GM18868 (cell line): ENCODE measurements around the gene BMPR2.
"Not testable (repeated sequence)": the region's sequence is repeated elsewhere in the genome, so short reads cannot be mapped to it uniquely, and the experiment has no call there.

Source experiments
- ATAC-seq: cut with Tn5 transposase; IDR thresholded peaks from one replicate; pipeline ENCODE4 v1.9.1; 2021; ENCODE audit warnings: mild to moderate bottlenecking, moderate library complexity; ENCODE audit not compliant: unreplicated experiment

BMPR2 gene

DNA sequence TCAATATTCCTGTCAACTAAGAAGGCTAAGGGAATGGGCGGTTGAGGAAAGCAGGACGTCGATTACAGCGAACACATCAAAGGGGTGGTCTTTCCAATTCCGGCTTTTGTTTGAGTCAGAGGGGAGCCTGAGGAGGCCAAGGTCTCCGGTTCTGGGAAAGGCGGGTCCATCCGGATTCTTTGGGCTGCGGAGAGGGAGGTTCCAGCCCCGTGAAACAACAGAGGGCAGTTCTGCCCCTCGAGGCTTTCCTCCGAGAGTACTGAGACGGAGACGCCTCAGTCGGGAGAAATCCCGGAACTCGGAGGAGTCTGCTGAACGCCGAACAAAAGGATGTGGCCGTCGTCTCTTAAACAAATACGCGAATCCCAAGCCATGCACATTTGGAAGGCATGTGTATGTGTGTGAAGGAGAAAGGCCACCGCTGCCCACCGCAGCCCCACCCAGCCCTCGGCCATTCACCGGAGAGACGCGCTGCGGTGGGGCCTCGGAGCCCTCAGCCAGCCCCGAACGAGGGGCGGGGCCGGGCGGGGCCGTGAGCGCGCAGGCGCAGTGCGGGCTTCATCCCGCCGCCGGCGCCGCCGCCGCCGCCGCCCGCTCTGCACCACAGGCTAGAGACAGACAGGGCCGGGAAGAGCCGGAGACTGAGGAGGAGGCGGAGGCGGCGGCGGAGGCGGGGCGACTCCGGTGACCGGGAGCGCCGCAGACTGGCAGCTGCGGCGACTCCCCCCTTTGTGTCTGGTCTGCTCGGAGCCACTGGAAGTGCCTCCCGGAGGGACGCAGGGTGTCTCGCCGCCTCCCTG is at the start of gene BMPR2:
TSS of gene BMPR2 (plus strand) at position 719 of the 800 bp plus-strand sequence. CDS start 1,148 bp downstream, outside the sequence.
- peak; percentile 69 for ATAC-seq

GRCh38 chr2:202327858-202328257 is 48.3 kb upstream of the BMPR2 start:
- no peak for ATAC-seq

- ATAC-seq = no peak
These were observed 40.2 kb upstream of the BMPR2 start for GRCh38 chr2:202335791-202336467.

GRCh38 chr2:202337151-202337550 is 39.0 kb upstream of the BMPR2 start:
- ATAC-seq = no peak

- no peak for ATAC-seq
These were observed 38.3 kb upstream of the BMPR2 start for GRCh38 chr2:202337706-202338346.

DNA sequence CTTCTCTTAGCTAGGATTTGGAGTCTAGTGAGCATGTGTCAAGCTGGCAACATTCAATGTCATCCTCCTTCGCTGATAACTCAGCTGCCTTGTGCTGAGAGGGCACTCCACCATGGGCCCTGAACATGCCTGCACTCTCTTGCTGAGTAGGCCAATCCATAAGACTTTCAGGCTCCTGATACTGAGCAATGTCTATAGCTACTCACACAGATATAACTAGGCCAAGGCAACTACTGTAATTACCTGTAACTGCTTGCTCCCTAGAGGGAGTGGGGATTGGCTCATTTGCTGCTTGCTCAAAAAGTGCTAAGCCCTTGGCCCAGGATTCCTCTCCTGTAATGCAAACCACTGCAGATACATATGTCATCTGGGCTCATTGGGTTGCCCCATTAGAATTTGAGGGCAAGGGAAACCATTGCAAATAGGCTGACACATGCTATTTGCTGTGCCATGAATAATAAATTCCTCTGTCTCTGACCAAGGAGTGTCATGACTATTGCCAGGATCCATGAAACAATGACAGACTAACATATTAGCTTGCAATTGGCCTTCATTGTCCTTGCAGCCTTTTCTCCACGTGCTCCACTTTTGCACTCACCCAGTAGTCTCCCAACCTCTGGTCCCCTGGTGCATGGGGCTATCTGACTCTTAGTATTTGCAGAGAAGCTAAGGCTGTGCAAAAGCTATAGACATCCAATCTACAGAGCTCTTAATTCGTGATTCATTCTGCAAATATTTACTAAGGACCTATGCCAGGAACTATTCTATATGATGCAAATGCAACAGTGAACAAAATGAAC is 36.9 kb upstream of the BMPR2 start:
- ATAC-seq = no peak

DNA sequence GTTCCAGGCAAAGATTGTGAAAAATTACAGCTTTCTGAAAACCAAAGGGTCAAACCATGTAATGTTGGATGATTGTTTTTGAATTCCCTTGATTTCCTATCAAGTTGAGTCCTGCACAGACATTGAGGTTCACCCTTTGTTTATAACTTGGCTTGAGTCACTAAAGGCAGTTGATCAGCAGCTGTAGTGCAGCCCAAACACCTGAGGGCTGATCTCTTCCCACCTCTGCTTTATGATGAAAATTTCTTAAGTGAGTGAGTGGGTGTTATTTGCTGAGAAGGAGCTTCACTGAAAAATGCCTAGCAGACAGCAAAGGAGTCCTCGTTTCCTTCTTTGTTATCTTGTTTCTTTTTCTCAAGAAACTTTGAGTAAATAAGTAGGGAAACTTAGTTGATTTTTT is 31.9 kb upstream of the BMPR2 start:
- ATAC-seq = no peak

DNA sequence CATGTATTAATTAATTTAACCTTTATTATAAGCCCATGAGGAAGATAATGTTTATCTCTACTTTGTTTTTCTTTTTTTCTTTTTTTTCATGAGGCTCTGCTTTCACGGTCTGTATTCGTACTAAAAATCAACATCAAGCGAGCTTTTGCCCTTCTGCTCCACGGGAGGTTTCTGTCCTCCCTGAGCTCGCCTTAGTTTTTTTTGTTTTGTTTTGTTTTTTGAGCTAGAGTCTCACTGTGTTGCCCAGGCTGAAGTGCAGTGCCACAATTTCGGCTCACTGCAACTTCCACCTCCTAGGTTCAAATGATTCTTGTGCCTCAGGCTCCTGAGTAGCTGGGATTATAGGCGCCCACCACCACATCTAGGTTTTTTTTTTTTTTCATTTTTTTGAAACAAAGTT is 29.9 kb upstream of the BMPR2 start:
- ATAC-seq = no peak

DNA sequence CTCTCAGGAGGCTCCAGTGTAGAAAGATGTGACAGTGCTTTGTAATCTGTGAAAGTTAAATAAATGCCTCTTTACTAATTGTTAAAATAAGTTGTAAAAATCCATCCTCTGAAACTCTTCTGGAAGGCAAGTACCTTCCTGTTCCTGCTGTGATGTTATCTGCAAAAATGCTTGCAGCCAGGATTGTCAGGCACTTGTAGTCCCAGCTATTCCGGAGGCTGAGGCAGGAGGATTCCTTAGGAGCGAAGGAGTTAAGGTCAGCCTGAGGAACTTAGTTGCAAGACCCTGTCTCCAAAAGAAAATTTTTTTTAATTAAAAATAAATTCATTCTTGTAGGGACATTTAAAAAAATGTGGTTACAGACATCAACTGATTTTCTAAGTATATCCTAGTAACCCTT is 22.7 kb upstream of the BMPR2 start:
- no peak for ATAC-seq

DNA sequence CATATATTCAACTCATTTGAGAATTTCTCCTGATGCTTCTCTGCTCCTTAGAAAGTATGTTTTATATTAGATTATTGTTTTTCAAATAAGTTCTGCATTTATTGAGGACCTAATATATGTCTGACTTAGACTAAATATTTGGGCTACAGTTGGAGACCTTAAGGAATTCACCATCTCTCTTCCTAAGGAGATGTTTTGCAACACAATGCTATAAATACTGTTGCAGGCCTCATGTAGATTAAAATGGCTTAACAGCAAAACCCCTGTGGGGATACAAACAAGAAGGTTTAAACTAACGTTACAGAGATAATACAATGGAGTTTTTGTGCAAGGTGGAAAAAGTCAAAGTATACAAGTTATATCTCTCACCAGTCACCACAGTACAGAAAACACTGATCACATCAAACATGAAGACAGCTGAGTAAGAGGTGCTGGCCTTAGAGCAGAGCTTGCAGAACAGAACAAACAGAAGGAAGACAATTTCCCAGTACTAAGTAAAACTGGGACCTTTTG is 20.1 kb upstream of the BMPR2 start:
- no peak for ATAC-seq

- ATAC-seq = not testable (repeated sequence)
These were observed 17.2 kb upstream of the BMPR2 start for GRCh38 chr2:202358924-202359323.

DNA sequence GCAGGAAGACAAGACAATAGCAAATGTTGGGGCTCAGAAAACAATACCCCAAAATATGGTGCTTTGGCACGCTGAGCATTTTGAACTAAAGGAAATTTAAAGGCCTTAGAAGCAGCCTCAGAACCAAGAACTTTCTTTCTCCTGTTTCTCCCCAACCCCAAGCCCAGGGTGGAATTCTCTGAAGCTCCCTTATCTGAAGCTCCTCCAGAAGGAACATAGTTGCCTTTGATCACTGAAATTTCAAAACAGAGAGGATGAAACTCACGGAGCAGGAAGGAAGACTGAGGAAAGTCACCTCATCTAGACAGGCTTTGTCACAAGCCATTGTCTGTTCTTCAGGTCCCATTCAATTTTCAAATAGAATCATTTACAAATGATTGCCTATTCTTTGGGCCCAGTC is 15.5 kb upstream of the BMPR2 start:
- ATAC-seq = no peak

DNA sequence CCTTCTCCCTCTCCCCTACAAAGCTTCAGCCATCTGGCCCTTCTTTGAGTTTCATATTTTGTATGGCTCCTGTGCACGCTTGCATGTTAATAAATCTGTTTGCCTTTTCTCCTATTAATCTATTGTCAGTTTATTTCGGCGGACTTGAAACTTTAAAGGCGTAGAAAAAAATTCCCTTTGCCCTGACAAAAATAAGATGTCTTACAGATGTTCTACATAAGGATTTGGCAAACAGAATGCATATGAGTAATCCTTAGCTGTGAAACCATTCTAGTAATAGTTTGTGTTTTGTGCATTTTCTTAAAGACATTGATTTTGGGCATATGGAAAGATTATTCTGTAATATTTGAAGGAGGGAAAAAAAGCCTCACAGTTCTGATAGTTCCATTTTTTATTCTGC is 15.0 kb upstream of the BMPR2 start:
- ATAC-seq = no peak

GRCh38 chr2:202373490-202373889 is 2.6 kb upstream of the BMPR2 start:
- no peak for ATAC-seq

GRCh38 chr2:202374383-202374782 is 1.7 kb upstream of the BMPR2 start:
- ATAC-seq = not testable (repeated sequence)

- no peak for ATAC-seq
These were observed 1.0 kb upstream of the BMPR2 start for GRCh38 chr2:202375033-202375608.

GRCh38 chr2:202376460-202377206 is 506 bp downstream of the BMPR2 start:
- ATAC-seq = peak; percentile 16

GRCh38 chr2:202377207-202377761 is 1.2 kb downstream of the BMPR2 start:
- ATAC-seq = no peak

DNA sequence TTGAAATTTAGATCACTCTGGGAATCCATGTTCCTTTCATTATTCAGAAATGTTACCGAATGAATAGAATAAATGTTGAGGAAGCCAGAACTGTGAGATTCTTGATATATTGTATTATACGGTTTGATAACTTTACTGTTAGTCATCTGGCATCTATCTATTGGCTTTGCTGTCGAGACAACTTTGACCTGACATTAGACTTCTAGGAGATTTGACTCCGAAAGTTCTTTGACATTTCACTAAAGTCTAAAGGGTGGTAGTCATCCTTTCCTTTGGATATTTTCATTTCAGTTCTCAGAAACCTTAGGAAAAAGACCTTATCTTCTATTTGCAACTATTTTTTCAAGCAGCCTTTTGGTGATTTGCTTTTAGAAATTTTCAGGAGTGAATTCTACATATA is 1.9 kb downstream of the BMPR2 start:
- ATAC-seq = no peak
